Central memory CD4-positive, alpha-beta T cell (primary cell): Measurements from ENCODE around the gene SPRN.
"Not testable (repeated sequence)": the region's sequence is repeated elsewhere in the genome, so short reads cannot be mapped to it uniquely, and the experiment has no call there.

Experiments used
- DNase-seq: peaks from one replicate; pipeline ENCODE4 v3.0.0; 2022

Gene SPRN

GRCh38 chr10:133439517-133440461 is 15.4 kb upstream of the SPRN start:
- DNase-seq: no peak

GRCh38 chr10:133438711-133439273 is 14.4 kb upstream of the SPRN start:
- no peak for DNase-seq

- DNase-seq: not testable (repeated sequence)
Measured at GRCh38 chr10:133432789-133433188, 8.4 kb upstream of the SPRN start.

GRCh38 chr10:133431888-133432613 is 7.6 kb upstream of the SPRN start:
- not testable (repeated sequence) for DNase-seq

GRCh38 chr10:133429571-133429970 is 5.1 kb upstream of the SPRN start:
- not testable (repeated sequence) for DNase-seq

- DNase-seq: not testable (repeated sequence)
Measured at GRCh38 chr10:133424102-133424501, 323 bp downstream of the SPRN start.

GRCh38 chr10:133422807-133423771 is 1.3 kb downstream of the SPRN start:
- no peak for DNase-seq

GRCh38 chr10:133422223-133422806 is 2.1 kb downstream of the SPRN start:
- DNase-seq: no peak

GRCh38 chr10:133421336-133422222 is 2.8 kb downstream of the SPRN start:
- no peak for DNase-seq

GRCh38 chr10:133420579-133420978 is 3.8 kb downstream of the SPRN start:
- DNase-seq: no peak

- no peak for DNase-seq
Measured at GRCh38 chr10:133420028-133420427, 4.4 kb downstream of the SPRN start.

- no peak for DNase-seq
Measured at GRCh38 chr10:133419211-133419950, 5.0 kb downstream of the SPRN start.

- DNase-seq: no peak
Measured at GRCh38 chr10:133418289-133418993, 6.0 kb downstream of the SPRN start.

GRCh38 chr10:133415752-133416151 is 8.7 kb downstream of the SPRN start:
- DNase-seq: no peak

GRCh38 chr10:133414401-133414800 is 10.0 kb downstream of the SPRN start:
- DNase-seq: not testable (repeated sequence)

GRCh38 chr10:133412381-133412711 is 12.1 kb downstream of the SPRN start:
- DNase-seq: no peak

- no peak for DNase-seq
Measured at GRCh38 chr10:133411523-133412380, 12.7 kb downstream of the SPRN start.

- no peak for DNase-seq
Measured at GRCh38 chr10:133405844-133406527, 18.4 kb downstream of the SPRN start.
